Hematopoietic multipotent progenitor cell treated with erythropoietin and hydrocortisone succinate and interleukin-3 and kit ligand, for 17 days (in vitro differentiated cells): ENCODE results near the gene STRIP2.
"Not testable (repeated sequence)": the region's sequence is repeated elsewhere in the genome, so short reads cannot be mapped to it uniquely, and the experiment has no call there.

ENCODE experiments used
- DNase-seq: peaks from one replicate; pipeline ENCODE4 v3.0.0-alpha.2; 2015; ENCODE audit warnings: low spot score

Gene STRIP2

GRCh38 chr7:129456421-129456820, 22.2 kb downstream of the STRIP2 start:
- DNase-seq, result no peak

GRCh38 chr7:129457101-129457500, 22.9 kb downstream of the STRIP2 start:
- DNase-seq, result no peak

- DNase-seq, result no peak
These were observed 23.9 kb downstream of the STRIP2 start for GRCh38 chr7:129458171-129458570.

GRCh38 chr7:129461809-129462208, 27.6 kb downstream of the STRIP2 start:
- DNase-seq, result no peak

- DNase-seq, result no peak
These were observed 28.2 kb downstream of the STRIP2 start for GRCh38 chr7:129462420-129462819.

- DNase-seq, result no peak
These were observed 30.0 kb downstream of the STRIP2 start for GRCh38 chr7:129464194-129464593.

GRCh38 chr7:129465080-129465479, 30.8 kb downstream of the STRIP2 start:
- no peak for DNase-seq

GRCh38 chr7:129466796-129467195, 32.6 kb downstream of the STRIP2 start:
- no peak for DNase-seq

- no peak for DNase-seq
These were observed 33.9 kb downstream of the STRIP2 start for GRCh38 chr7:129468087-129468486.

GRCh38 chr7:129468547-129468946, 34.3 kb downstream of the STRIP2 start:
- DNase-seq, result no peak

GRCh38 chr7:129469930-129470329, 35.7 kb downstream of the STRIP2 start:
- DNase-seq, result no peak

- DNase-seq, result no peak
These were observed 36.2 kb downstream of the STRIP2 start for GRCh38 chr7:129470411-129470810.

- DNase-seq, result no peak
These were observed 37.2 kb downstream of the STRIP2 start for GRCh38 chr7:129471402-129471827.

- not testable (repeated sequence) for DNase-seq
These were observed 41.7 kb downstream of the STRIP2 start for GRCh38 chr7:129475931-129476330.

GRCh38 chr7:129476398-129476797, 42.2 kb downstream of the STRIP2 start:
- not testable (repeated sequence) for DNase-seq

- no peak for DNase-seq
These were observed 45.6 kb downstream of the STRIP2 start for GRCh38 chr7:129479831-129480230.

GRCh38 chr7:129480674-129481363, 46.6 kb downstream of the STRIP2 start:
- DNase-seq, result no peak

- DNase-seq, result not testable (repeated sequence)
These were observed 47.1 kb downstream of the STRIP2 start for GRCh38 chr7:129481376-129481775.

- no peak for DNase-seq
These were observed 48.5 kb downstream of the STRIP2 start for GRCh38 chr7:129482781-129483180.

GRCh38 chr7:129489491-129489890, 55.3 kb downstream of the STRIP2 start:
- no peak for DNase-seq

GRCh38 chr7:129492391-129492790, 58.2 kb downstream of the STRIP2 start:
- DNase-seq, result no peak

- DNase-seq, result no peak
These were observed 59.3 kb downstream of the STRIP2 start for GRCh38 chr7:129493555-129493954.

GRCh38 chr7:129494041-129494440, 59.8 kb downstream of the STRIP2 start:
- DNase-seq, result no peak

GRCh38 chr7:129495987-129496386, 61.8 kb downstream of the STRIP2 start:
- DNase-seq, result no peak
